CD4-positive, alpha-beta memory T cell (primary cell): ENCODE data around the gene SYT8. TPM values are rescaled to one million over a fixed set of nuclear protein-coding genes. Genes with fewer than 3 reads are reported as not detected.
"Not testable (repeated sequence)": the region's sequence is repeated elsewhere in the genome, so short reads cannot be mapped to it uniquely, and the experiment has no call there.

Source experiments
- CTCF ChIA-PET: fragments of 350-600 bp; sonication (Branson Sonifier 250); formaldehyde crosslinking; loops from one replicate; lab custom pipeline; 2021; ENCODE audit warnings: inconsistent platforms; ENCODE audit not compliant: partially characterized antibody; lab: Charles Lee
- POLR2A ChIA-PET: fragments of 350-600 bp; sonication (Branson Sonifier 250); formaldehyde crosslinking; loops from one replicate; lab custom pipeline; 2021; ENCODE audit not compliant: partially characterized antibody; lab: Charles Lee
- DNase-seq, 5 donors: peaks; one replicate each; pipeline versions ENCODE4 v3.0.0 to v3.0.0-alpha.2; 2020 to 2022; ENCODE audit warnings: mixed read lengths in 1 of 5
- H3K27ac ChIP-seq: one replicate; pipeline ENCODE4 v1.7.0; 2013; ENCODE audit warnings: low read depth, low read length
- H3K27me3 ChIP-seq: 2 replicates; pipeline ENCODE4 v1.7.0; 2013; ENCODE audit warnings: mild to moderate bottlenecking, low read length, moderate library complexity; ENCODE audit not compliant: insufficient read depth
- H3K36me3 ChIP-seq: 2 replicates; pipeline ENCODE4 v1.7.0; 2013; ENCODE audit warnings: mild to moderate bottlenecking, low read length, moderate library complexity; ENCODE audit not compliant: insufficient read depth
- H3K4me1 ChIP-seq: 2 replicates; pipeline ENCODE4 v1.7.0; 2013; ENCODE audit warnings: mild to moderate bottlenecking, low read length, moderate library complexity; ENCODE audit not compliant: insufficient read depth
- H3K4me3 ChIP-seq, 2 donors: one replicate each; pipeline ENCODE4 v1.7.0; 2013; ENCODE audit warnings: low read length in 2 of 2, mild to moderate bottlenecking in 1 of 2
- H3K9me3 ChIP-seq, 2 donors: one replicate each; pipeline ENCODE4 v1.7.0; 2013; ENCODE audit warnings: low read length in 2 of 2, control low read depth in 1 of 2; ENCODE audit not compliant: control insufficient read depth in 1 of 2
- H3K27ac Mint-ChIP-seq, 7 donors: one replicate each; pipeline ENCODE4 v1.8.0; 2020 to 2021; ENCODE audit warnings: mixed read lengths in 7 of 7, mild to moderate bottlenecking in 6 of 7, inconsistent platforms in 3 of 7, moderate library complexity in 3 of 7
- H3K27me3 Mint-ChIP-seq, 2 donors: one replicate each; pipeline ENCODE4 v1.8.0; 2020 to 2021; ENCODE audit warnings: mixed read lengths in 2 of 2
- H3K36me3 Mint-ChIP-seq, 2 donors: one replicate each; pipeline ENCODE4 v1.8.0; 2020 to 2021; ENCODE audit warnings: mixed read lengths in 2 of 2, inconsistent platforms in 1 of 2, mild to moderate bottlenecking in 1 of 2
- H3K4me1 Mint-ChIP-seq, 4 donors: one replicate each; pipeline ENCODE4 v1.8.0; 2020 to 2021; ENCODE audit warnings: mixed read lengths in 4 of 4, mild to moderate bottlenecking in 1 of 4
- H3K4me3 Mint-ChIP-seq, 8 donors: one replicate each; pipeline ENCODE4 v1.8.0; 2020 to 2021; ENCODE audit warnings: mixed read lengths in 8 of 8, mild to moderate bottlenecking in 7 of 8, moderate library complexity in 6 of 8, inconsistent platforms in 3 of 8
- H3K9me3 Mint-ChIP-seq, 8 donors: one replicate each; pipeline ENCODE4 v1.8.0; 2020 to 2021; ENCODE audit warnings: mixed read lengths in 8 of 8, mild to moderate bottlenecking in 5 of 8, inconsistent platforms in 3 of 8, moderate library complexity in 1 of 8
- intact Hi-C: fragments of 100-400 bp; cut with micrococcal nuclease; formaldehyde crosslinking; loops from one replicate; pipeline ENCODE4 v1.15.1; 2023
- polyA plus RNA-seq, 2 donors: library from polyadenylated mRNA; unstranded; fragments of 300-500 nt; fragmentation: Illumina TruSeq; gene quantifications; one replicate each; pipeline ENCODE4 v1.2.3, GENCODE V29; 2021
- total RNA-seq, 2 experiments: library from RNA; stranded (reverse); gene quantifications; one replicate each; pipeline ENCODE4 v1.2.3, GENCODE V29; 2021

SYT8 gene
- total and polyA plus RNA-seq, 4 experiments from 2014 or later: not detected

DNA sequence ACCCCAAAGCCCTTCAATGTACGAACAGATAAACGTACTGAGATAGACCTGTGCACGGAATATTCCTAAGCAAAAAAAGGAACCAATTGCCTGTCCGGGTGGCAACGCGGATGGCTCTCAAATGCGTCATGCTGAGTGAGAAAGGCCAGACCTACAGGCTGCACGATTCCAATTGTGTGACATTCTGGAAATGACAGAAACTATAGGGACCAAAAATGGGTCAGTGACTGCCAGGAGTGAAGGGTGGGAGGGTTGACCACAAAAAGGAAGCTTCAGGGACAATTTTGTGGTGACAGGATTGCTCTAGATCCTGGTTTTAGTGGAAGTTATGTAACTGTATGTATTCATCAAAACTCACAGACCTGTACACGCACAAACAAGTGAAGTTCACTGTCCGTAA, 24.0 kb upstream of the SYT8 start:
- intact Hi-C loops: no loop called here
- ChIA-PET POLR2A (no interaction called here), CTCF (interaction anchor here (1.1 kb wide), 1 partner anchor 117 kb away, joined by 4 read pairs; no protein-coding TSS in a partner anchor)
- Mint-ChIP-seq H3K27me3 (peaks cover 4 to 12% of the 10 kb centered on the region in 2 donors), H3K9me3 (peaks cover 0 to 7% (median 0%) of the 10 kb centered on the region in 8 donors), H3K4me3 (no peak overlapping the region), H3K27ac (no peak overlapping the region), H3K36me3 (no peaks in the 10 kb centered on the region), H3K4me1 (no peaks in the 10 kb centered on the region)
- H3K27me3 ChIP-seq: no peaks in the 10 kb centered on the region
- no peak overlapping the region for H3K27ac ChIP-seq
- no peaks in the 10 kb centered on the region for H3K9me3 ChIP-seq
- no peaks in the 10 kb centered on the region for H3K36me3 ChIP-seq
- H3K4me3 ChIP-seq: no peak overlapping the region
- DNase-seq: no peak
- no peaks in the 10 kb centered on the region for H3K4me1 ChIP-seq

DNA sequence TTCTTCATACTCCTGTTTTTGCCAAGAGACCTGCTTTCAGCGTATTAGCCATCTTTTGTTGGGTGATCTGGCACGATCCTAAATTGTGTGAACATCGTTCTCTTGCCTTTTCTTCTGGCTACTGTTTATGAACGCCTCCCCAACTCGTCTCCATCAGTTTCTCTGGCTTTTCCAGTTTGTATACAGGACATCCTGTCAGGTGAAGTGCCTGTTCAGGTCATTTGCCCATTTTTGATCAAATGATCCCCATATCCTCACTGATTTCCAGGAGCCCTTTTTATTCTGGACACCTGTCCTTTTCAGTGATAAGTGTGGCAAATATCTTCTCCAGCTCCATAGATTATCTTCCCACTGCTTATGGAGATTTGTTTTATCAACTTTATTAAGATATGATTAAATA, 22.5 kb upstream of the SYT8 start:
- intact Hi-C loops: no loop called here
- Histone ChIP-seq H3K4me1 (no peaks in the 10 kb centered on the region), H3K9me3 (no peaks in the 10 kb centered on the region), H3K27me3 (no peaks in the 10 kb centered on the region), H3K4me3 (no peak overlapping the region), H3K27ac (no peak overlapping the region), H3K36me3 (no peaks in the 10 kb centered on the region)
- no peak for DNase-seq
- Mint-ChIP-seq H3K9me3 (peaks cover 0 to 12% (median under 1%) of the 10 kb centered on the region in 8 donors), H3K27me3 (peaks cover 4 to 12% of the 10 kb centered on the region in 2 donors), H3K4me1 (no peaks in the 10 kb centered on the region), H3K27ac (no peak overlapping the region), H3K36me3 (no peaks in the 10 kb centered on the region), H3K4me3 (no peak overlapping the region)
- CTCF ChIA-PET: no interaction called here
- POLR2A ChIA-PET: no interaction called here

DNA sequence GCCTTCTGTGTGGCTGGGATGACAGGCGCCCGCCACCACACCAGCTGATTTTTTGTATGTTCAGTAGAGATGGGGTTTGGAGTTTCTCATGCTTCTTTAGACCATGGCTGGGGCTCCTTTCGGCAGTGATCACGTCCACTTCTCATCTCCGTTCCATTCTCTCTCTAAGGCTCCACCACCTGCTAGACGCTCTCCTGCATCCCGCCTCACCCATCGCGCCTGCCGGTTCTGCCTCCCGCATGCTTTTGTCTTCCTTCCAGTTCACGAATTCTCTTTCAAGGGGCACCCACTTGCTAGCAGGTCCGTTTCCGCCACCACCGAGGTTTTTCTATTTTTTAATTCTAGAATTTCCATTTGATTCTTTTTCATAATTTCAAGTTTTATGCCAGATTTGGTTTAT, 22.0 kb upstream of the SYT8 start:
- Mint-ChIP-seq H3K4me3 (no peak overlapping the region), H3K27ac (no peak overlapping the region), H3K9me3 (peaks cover 0 to 14% (median 2%) of the 10 kb centered on the region in 8 donors), H3K36me3 (no peaks in the 10 kb centered on the region), H3K4me1 (no peaks in the 10 kb centered on the region), H3K27me3 (peaks cover 4 to 12% of the 10 kb centered on the region in 2 donors)
- H3K36me3 ChIP-seq: no peaks in the 10 kb centered on the region
- H3K27me3 ChIP-seq: no peaks in the 10 kb centered on the region
- no peak for DNase-seq
- H3K27ac ChIP-seq: no peak overlapping the region
- H3K9me3 ChIP-seq: no peaks in the 10 kb centered on the region
- intact Hi-C loops: no loop called here
- H3K4me3 ChIP-seq: no peak overlapping the region
- H3K4me1 ChIP-seq: no peaks in the 10 kb centered on the region
- ChIA-PET CTCF (no interaction called here), POLR2A (no interaction called here)

DNA sequence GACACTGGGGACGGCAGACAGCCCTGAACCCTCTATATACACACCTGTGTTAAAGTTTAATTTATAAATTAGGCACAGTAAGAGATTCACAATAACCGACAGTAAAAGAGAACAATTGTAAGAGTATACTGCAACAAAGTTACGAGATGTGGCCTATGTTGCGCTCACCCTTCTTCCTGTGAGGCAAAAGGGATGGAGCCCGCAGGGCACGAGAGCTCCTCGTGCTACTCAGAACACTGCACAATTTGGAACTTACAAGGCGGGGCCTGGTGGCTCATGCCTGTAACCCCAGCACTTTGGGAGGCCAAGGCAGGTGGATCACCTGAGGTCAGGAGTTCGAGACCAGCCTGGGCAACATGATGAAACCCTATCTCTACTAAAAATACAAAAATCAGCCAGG, 21.4 kb upstream of the SYT8 start:
- H3K36me3 ChIP-seq, H3K36me3 Mint-ChIP-seq, H3K27ac Mint-ChIP-seq, H3K4me1 Mint-ChIP-seq, CTCF ChIA-PET, POLR2A ChIA-PET, H3K27ac ChIP-seq, H3K27me3 ChIP-seq, H3K4me3 Mint-ChIP-seq, DNase-seq, H3K4me1 ChIP-seq, H3K4me3 ChIP-seq, intact Hi-C loops, H3K9me3 ChIP-seq: not testable (repeated sequence)
- H3K9me3 Mint-ChIP-seq: peaks cover 0 to 14% (median 2%) of the 10 kb centered on the region in 8 donors
- H3K27me3 Mint-ChIP-seq: peaks cover 4 to 12% of the 10 kb centered on the region in 2 donors

DNA sequence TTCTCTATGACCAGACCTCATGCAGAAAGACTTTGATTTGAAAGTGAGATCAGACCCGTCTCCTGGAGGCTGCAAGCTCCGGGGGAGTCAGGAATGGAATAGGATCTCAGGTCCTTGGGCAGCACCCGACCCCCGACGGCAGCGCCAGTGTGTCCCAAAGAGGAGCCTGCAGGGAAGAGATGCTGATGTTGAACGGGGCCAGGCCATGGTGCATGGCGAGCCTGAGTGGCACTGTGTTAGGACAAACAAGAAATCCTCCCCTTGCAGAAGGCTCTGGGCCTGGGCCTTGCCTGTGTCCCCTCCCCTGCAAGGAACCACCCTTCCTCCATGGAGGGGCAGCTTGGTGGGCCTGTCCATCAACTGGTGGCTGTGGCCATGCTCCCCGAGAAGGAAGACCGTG, 20.1 kb upstream of the SYT8 start:
- Mint-ChIP-seq H3K4me3 (no peak overlapping the region), H3K27ac (no peak overlapping the region), H3K36me3 (no peaks in the 10 kb centered on the region), H3K27me3 (peaks cover 4 to 12% of the 10 kb centered on the region in 2 donors), H3K4me1 (no peaks in the 10 kb centered on the region), H3K9me3 (peaks cover 0 to 18% (median 6%) of the 10 kb centered on the region in 8 donors)
- CTCF ChIA-PET: interaction anchor here (1.2 kb wide), 1 partner anchor 120 kb away, joined by 5 read pairs; no protein-coding TSS in a partner anchor
- Histone ChIP-seq H3K36me3 (no peaks in the 10 kb centered on the region), H3K27ac (no peak overlapping the region), H3K4me1 (no peaks in the 10 kb centered on the region), H3K4me3 (no peak overlapping the region), H3K27me3 (no peaks in the 10 kb centered on the region), H3K9me3 (no peaks in the 10 kb centered on the region)
- no peak for DNase-seq
- intact Hi-C loops: no loop called here
- POLR2A ChIA-PET: no interaction called here

DNA sequence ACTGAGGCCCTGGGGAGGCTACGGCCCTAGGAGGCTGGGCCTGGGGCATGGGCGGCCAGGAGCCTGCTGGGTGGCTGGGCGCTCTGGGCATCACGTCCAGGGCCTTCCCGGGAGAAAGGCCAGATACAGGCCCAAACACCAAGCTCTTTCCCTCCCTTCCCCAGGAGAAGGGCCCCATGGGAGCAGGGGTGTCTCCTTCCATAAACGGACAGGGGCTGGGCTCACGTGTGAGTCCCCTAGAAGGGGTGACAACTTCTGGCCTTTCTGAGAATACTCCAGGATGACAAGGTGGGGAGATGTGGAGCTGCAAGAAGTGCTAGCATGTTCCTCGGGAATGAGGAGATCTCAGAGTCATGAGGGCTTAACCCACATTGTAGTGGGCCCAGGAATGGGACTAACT, 19.5 kb upstream of the SYT8 start:
- no peaks in the 10 kb centered on the region for H3K36me3 ChIP-seq
- DNase-seq: no peak
- peaks cover 4 to 12% of the 10 kb centered on the region in 2 donors for H3K27me3 Mint-ChIP-seq
- intact Hi-C loops: no loop called here
- no peak overlapping the region for H3K27ac ChIP-seq
- H3K4me3 ChIP-seq: no peak overlapping the region
- no peaks in the 10 kb centered on the region for H3K4me1 Mint-ChIP-seq
- POLR2A ChIA-PET: no interaction called here
- no peaks in the 10 kb centered on the region for H3K36me3 Mint-ChIP-seq
- H3K27ac Mint-ChIP-seq: no peak overlapping the region
- CTCF ChIA-PET: interaction anchor here (1.2 kb wide), 1 partner anchor 121 kb away, joined by 5 read pairs; no protein-coding TSS in a partner anchor
- H3K9me3 ChIP-seq: no peaks in the 10 kb centered on the region
- H3K9me3 Mint-ChIP-seq: peaks cover 0 to 18% (median 6%) of the 10 kb centered on the region in 8 donors
- H3K4me3 Mint-ChIP-seq: no peak overlapping the region
- no peaks in the 10 kb centered on the region for H3K27me3 ChIP-seq
- H3K4me1 ChIP-seq: no peaks in the 10 kb centered on the region

DNA sequence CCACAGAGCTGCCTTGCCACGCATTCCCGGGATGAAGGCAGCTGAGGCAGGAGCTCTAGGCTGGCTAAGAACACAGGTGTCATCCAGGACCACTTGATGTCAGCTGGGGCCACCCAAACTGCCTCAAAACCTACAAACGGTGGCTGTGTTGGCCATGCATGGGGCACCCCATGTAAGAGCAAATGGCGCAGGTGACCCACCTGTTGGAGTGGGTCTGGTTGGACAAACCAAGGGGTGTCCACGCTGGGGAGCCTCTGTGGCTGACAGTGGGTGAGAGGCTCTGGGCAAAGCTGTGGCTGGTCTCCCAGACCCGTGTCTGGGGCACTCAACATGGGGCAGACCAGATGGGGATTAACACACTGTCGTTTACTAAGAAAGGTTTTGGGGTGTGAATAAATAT, 19.0 kb upstream of the SYT8 start:
- Mint-ChIP-seq H3K36me3 (no peaks in the 10 kb centered on the region), H3K4me1 (no peaks in the 10 kb centered on the region), H3K9me3 (peaks cover 0 to 18% (median 6%) of the 10 kb centered on the region in 8 donors), H3K27me3 (peaks cover 4 to 9% of the 10 kb centered on the region in 2 donors), H3K27ac (no peak overlapping the region), H3K4me3 (no peak overlapping the region)
- Histone ChIP-seq H3K36me3 (no peaks in the 10 kb centered on the region), H3K27ac (no peak overlapping the region), H3K4me1 (no peaks in the 10 kb centered on the region), H3K4me3 (no peak overlapping the region), H3K9me3 (no peaks in the 10 kb centered on the region), H3K27me3 (no peaks in the 10 kb centered on the region)
- ChIA-PET CTCF (no interaction called here), POLR2A (no interaction called here)
- no peak for DNase-seq
- intact Hi-C loops: no loop called here
